NOMO-1 treated with dmso at 0.1 percent for 144 hours (cell line): ENCODE results near the gene EGFLAM.
"Not testable (repeated sequence)": the region's sequence is repeated elsewhere in the genome, so short reads cannot be mapped to it uniquely, and the experiment has no call there.

ENCODE experiments used
- DNase-seq: peaks from one replicate; lab custom pipeline; 2025; ENCODE audit not compliant: unreplicated experiment; lab: John Stamatoyannopoulos, UW

The EGFLAM gene

GRCh38 chr5:38323645-38324295 lies 65.4 kb downstream of the EGFLAM start:
- no peak for DNase-seq

GRCh38 chr5:38329132-38329715 lies 70.9 kb downstream of the EGFLAM start:
- DNase-seq, result no peak

DNA sequence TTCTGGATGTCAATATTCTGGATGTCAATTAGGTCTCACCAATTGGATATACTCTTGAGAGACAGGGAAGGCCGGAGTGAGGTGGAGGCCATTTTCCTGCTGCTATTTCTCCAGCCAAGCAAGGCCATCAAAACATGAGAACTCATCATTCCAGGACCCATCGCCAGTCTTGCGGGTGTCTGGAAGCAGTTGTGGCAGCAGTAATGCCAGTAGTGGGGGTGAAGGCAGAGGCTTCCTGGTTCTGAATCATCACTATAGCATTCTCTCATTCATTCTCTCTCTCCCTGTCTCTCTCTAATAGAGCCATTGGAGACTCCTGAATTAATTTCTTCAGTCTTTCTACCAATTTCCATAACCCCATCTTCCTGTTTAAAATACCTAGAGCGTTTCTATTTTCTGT lies 71.8 kb downstream of the EGFLAM start:
- DNase-seq, result no peak

GRCh38 chr5:38331831-38332230 lies 73.5 kb downstream of the EGFLAM start:
- DNase-seq, result no peak

GRCh38 chr5:38333181-38333580 lies 74.8 kb downstream of the EGFLAM start:
- DNase-seq, result not testable (repeated sequence)

DNA sequence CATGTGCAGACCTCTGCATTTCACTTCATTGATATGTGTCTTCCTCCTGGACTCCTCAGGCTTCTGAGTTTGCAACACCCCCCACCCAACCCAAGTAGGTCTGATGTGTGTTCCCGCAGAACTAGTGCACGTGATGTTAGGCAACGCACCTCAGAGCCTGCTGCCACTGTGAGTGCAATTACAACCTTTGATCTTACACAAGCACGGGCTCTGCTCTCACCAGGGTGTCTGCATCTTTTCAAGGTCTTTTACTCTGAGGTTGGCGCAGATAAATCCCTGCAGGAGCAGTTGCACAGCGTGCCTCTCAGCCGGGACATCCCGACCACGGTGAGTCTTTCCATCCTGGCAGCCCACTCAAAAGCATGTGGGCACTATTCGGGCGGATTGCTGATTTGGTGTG lies 80.1 kb downstream of the EGFLAM start:
- DNase-seq, result no peak

DNA sequence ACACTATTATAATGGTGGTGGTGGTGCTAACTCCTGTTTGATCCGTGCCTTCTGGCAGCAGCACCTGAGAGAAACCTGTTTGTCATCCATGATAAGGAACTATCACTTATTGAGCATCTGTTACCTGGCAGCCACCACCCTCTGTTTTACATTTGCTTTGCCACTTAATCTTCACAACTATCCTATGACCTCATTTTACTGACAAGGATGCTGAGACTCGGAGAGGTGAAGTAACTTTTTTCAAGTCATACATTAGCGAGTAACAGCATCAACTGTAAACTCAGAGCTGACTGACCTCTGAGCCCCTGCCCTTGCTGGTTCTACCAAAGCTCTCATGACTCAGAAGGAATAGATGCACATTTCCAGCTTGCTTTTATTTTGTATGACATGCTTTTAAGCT lies 81.1 kb downstream of the EGFLAM start:
- no peak for DNase-seq

- no peak for DNase-seq
These were observed 82.7 kb downstream of the EGFLAM start for GRCh38 chr5:38341056-38341455.

- no peak for DNase-seq
These were observed 83.3 kb downstream of the EGFLAM start for GRCh38 chr5:38341641-38342040.

DNA sequence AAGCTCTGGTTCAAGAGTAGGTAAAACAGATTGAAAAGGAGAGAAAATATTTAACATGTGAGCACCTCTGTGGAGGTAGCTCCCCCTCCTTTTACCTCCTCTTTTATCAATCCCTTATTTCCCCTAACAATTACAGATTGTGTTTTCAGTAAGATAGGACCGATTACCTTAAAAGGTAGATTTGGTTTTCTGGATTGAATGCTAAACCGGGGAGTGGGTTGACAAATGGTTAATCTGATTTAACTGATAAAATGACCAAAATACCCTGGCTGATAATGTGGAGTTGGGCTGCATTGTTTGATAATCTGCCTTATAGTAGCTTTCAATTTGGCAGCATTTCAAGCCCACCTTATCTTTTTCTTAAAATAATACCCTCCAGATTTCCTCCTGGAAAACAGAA lies 83.9 kb downstream of the EGFLAM start:
- DNase-seq, result no peak

GRCh38 chr5:38344891-38345290 lies 86.5 kb downstream of the EGFLAM start:
- no peak for DNase-seq

GRCh38 chr5:38346593-38346992 lies 88.2 kb downstream of the EGFLAM start:
- DNase-seq, result no peak

DNA sequence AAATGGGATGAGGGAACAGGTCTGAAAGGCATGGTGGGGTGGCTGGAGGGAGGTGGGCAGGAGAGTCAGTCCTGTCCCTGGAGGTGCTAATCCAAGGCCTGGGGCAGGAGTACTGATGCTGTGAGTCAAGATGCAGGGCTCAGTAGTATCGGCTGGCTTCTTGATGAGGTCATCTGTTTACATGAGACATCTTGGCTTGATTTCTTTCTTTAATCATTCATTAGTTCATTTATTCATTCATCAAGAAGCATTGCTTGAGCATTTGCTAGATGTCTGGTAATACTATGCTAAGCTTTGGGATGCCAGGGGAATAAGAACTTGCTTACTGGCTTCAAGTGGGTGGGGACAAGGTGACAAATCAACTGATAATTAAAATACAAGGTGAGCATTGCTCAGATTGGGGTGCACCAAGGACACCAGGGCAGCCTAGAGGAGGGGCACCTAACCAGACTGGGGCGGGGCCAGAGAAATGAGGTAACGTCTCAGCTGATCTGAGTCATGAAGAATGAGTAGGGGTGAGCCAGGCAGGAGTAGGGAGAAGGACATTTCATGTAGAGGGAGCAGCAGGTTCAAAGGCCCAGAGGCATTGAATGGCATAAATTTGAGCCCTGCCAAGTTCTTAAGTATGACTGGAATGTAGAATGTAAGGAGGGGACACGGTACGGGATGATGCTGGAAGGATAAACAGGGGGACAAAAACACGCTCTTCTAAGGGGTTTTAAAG lies 88.8 kb downstream of the EGFLAM start:
- DNase-seq, result no peak

- DNase-seq, result no peak
These were observed 89.5 kb downstream of the EGFLAM start for GRCh38 chr5:38347896-38348295.

- no peak for DNase-seq
These were observed 102.1 kb downstream of the EGFLAM start for GRCh38 chr5:38360323-38361061.

- DNase-seq, result no peak
These were observed 104.4 kb downstream of the EGFLAM start for GRCh38 chr5:38362713-38363112.

DNA sequence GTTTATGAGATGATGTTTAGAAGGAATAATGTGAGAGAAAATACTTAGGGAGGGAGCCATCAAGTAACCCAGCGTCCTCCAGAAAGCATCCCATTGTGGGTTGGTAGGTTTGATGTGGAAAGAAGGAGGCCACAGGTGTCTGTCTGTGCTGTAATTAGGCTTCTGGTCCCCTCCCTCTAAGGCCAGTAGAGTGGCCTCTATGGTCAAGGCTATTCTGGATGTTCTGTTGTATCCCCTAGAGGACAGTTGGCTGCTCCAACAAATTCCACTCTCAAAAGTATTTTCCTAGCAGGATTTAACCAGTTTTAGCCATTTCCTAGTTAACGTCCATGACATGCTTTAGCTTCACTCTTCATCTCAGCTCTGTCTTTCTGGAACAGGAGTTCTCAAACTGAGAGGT lies 106.5 kb downstream of the EGFLAM start:
- no peak for DNase-seq

DNA sequence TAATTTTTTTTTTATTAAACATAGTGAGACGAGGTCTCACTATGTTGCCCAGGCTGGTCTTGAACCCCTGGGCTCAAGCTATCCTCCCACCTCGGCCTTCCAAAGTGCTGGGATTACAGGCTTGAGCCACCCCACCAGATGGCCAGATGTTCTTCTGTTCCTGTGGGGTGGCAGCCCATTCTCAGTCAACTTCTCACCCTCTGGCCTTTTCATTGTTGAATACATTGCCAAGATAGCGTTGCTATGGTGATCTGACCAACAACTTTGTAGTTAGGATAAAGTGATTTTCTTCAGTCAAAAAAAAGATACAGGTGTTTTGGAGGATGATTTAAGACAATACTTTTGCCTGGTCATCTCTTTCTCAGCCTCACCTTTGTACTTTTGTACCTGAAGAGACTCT lies 109.1 kb downstream of the EGFLAM start:
- DNase-seq, result no peak

DNA sequence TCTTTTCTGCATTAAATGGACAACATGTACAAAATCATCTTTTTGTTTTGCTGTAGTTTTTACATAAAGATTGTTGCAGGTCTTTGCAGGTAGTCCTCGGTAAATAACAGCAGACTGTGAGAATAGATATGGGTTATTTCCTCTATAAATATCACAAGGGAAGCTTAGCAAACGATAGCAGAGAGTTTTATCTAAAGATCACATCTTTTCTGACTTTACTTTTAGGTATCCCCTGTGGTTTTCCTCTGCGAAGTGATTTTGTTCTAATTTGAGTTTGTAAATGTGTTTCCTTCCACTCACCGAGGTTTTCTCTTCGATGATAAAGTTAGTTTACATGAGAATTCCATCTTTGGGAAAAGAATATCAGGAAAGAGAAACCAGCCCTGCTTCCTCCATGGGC lies 109.6 kb downstream of the EGFLAM start:
- DNase-seq, result no peak

GRCh38 chr5:38369692-38370091 lies 111.3 kb downstream of the EGFLAM start:
- DNase-seq, result no peak

DNA sequence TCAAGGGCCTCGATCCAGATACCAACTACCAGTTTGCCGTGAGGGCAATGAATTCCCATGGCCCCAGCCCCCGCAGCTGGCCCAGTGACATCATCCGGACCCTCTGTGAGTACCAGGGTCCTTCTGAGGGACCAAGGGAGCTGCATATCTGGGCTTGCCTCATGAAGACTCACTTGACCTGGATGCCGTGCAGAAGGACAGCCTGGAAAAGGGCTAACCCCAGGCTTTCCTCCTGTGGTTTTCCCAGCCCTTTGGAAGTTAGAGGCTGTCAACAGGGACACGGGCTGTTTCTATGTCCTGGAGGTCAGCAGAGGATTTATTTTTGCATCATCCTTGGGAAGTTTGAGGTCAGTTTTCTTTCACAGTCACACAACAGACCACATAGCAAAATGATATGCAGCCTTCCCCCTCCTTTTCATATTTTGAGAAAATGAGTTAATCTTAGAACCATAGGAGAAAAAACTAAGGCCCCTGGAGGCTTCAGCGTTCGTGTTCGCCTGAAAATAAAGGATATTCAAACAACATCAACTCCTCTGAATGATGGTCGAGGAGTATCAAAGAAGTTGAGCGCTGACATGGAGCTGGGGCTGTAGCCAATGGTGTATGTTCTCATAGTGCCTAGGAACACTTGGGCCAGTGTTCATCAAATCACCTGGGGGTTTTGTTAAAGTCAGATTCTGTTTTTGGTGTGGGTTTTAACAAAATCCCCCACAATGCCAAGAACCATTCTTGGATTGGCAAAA lies 112.2 kb downstream of the EGFLAM start:
- DNase-seq, result no peak
